ENCODE results near the gene AAK1.

AAK1 gene

GRCh38 chr2:69588945-69589344, 54.6 kb downstream of the AAK1 start:
- Histone ChIP-seq H4K20me1 (ENCODE audit: insufficient read depth, low read length) (peaks cover 54% of the 10 kb centered on the region), H3K79me2 (ENCODE audit: insufficient read depth, low read length) (peaks cover 98% of the 10 kb centered on the region), H3K4me3 (ENCODE audit: low read depth in 1 of 2, low read length in 2 of 2) (no peak overlapping the region), H3K36me3 (ENCODE audit: insufficient read depth, low read length) (peaks cover 15% of the 10 kb centered on the region), H3K27ac (ENCODE audit: low read length) (no peak overlapping the region), H3K9ac (ENCODE audit: low read depth, low read length) (no peak overlapping the region), H2AFZ (ENCODE audit: low read depth, low read length) (no peak overlapping the region), H3K27me3 (ENCODE audit: insufficient read depth, low read length, poor library complexity) (no peaks in the 10 kb centered on the region), H3K4me1 (ENCODE audit: insufficient read depth, low read length) (peaks cover 9% of the 10 kb centered on the region), H3K4me2 (ENCODE audit: insufficient read depth, low read length) (no peak overlapping the region), H3K9me3 (ENCODE audit: insufficient read depth, low read length, severe bottlenecking) (no peaks in the 10 kb centered on the region)
- TF ChIP-seq CTCF (IDR thresholded peaks at IDR 0.05; ENCODE audit: borderline replicate concordance, extremely low read depth, low read length, poor library complexity, severe bottlenecking), result no peak
- no peak for TF ChIP-seq EZH2 (IDR thresholded peaks at IDR 0.05; ENCODE audit: borderline replicate concordance, low read depth, low read length, severe bottlenecking)
- ATAC-seq (ENCODE audit: insufficient read depth, low read depth) (no peak), DNase-seq (no peak)

GRCh38 chr2:69588403-69588802, 55.1 kb downstream of the AAK1 start:
- Histone ChIP-seq H3K4me3 (ENCODE audit: low read depth in 1 of 2, low read length in 2 of 2) (no peak overlapping the region), H3K4me1 (ENCODE audit: insufficient read depth, low read length) (peaks cover 14% of the 10 kb centered on the region), H3K9ac (ENCODE audit: low read depth, low read length) (no peak overlapping the region), H3K36me3 (ENCODE audit: insufficient read depth, low read length) (peaks cover 15% of the 10 kb centered on the region), H2AFZ (ENCODE audit: low read depth, low read length) (no peak overlapping the region), H4K20me1 (ENCODE audit: insufficient read depth, low read length) (peaks cover 58% of the 10 kb centered on the region), H3K4me2 (ENCODE audit: insufficient read depth, low read length) (no peak overlapping the region), H3K27me3 (ENCODE audit: insufficient read depth, low read length, poor library complexity) (no peaks in the 10 kb centered on the region), H3K27ac (ENCODE audit: low read length) (no peak overlapping the region), H3K9me3 (ENCODE audit: insufficient read depth, low read length, severe bottlenecking) (no peaks in the 10 kb centered on the region), H3K79me2 (ENCODE audit: insufficient read depth, low read length) (peaks cover 98% of the 10 kb centered on the region)
- DNase-seq (no peak), ATAC-seq (ENCODE audit: insufficient read depth, low read depth) (no peak)
- TF ChIP-seq EZH2 (IDR thresholded peaks at IDR 0.05; ENCODE audit: borderline replicate concordance, low read depth, low read length, severe bottlenecking), result no peak
- no peak for TF ChIP-seq CTCF (IDR thresholded peaks at IDR 0.05; ENCODE audit: borderline replicate concordance, extremely low read depth, low read length, poor library complexity, severe bottlenecking)

- no peak for TF ChIP-seq CTCF (IDR thresholded peaks at IDR 0.05; ENCODE audit: borderline replicate concordance, extremely low read depth, low read length, poor library complexity, severe bottlenecking)
- TF ChIP-seq EZH2 (IDR thresholded peaks at IDR 0.05; ENCODE audit: borderline replicate concordance, low read depth, low read length, severe bottlenecking), result no peak
- Histone ChIP-seq H3K9me3 (ENCODE audit: insufficient read depth, low read length, severe bottlenecking) (no peaks in the 10 kb centered on the region), H3K4me1 (ENCODE audit: insufficient read depth, low read length) (peaks cover 29% of the 10 kb centered on the region), H3K36me3 (ENCODE audit: insufficient read depth, low read length) (peaks cover 29% of the 10 kb centered on the region), H3K79me2 (ENCODE audit: insufficient read depth, low read length) (peaks cover 98% of the 10 kb centered on the region), H3K27me3 (ENCODE audit: insufficient read depth, low read length, poor library complexity) (no peaks in the 10 kb centered on the region), H3K4me2 (ENCODE audit: insufficient read depth, low read length) (no peak overlapping the region), H2AFZ (ENCODE audit: low read depth, low read length) (no peak overlapping the region), H3K4me3 (ENCODE audit: low read depth in 1 of 2, low read length in 2 of 2) (no peak overlapping the region), H4K20me1 (ENCODE audit: insufficient read depth, low read length) (peaks cover 70% of the 10 kb centered on the region), H3K9ac (ENCODE audit: low read depth, low read length) (no peak overlapping the region), H3K27ac (ENCODE audit: low read length) (no peak overlapping the region)
- DNase-seq (no peak), ATAC-seq (ENCODE audit: insufficient read depth, low read depth) (no peak)
Observed at GRCh38 chr2:69585855-69586555, 57.5 kb downstream of the AAK1 start.
